CD4-positive, alpha-beta T cell treated with Interleukin-12 subunit alpha and Interleukin-12 subunit beta, for 1 hour (primary cell): ENCODE data around the gene ZNF213.
"Not testable (repeated sequence)": the region's sequence is repeated elsewhere in the genome, so short reads cannot be mapped to it uniquely, and the experiment has no call there.

Source experiments
- DNase-seq: peaks from one replicate; pipeline ENCODE4 v3.0.0-alpha.2; 2020

ZNF213 gene

GRCh38 chr16:3133844-3134243 is 985 bp upstream of the ZNF213 start:
- DNase-seq, result no peak

GRCh38 chr16:3135126-3135715 is 392 bp downstream of the ZNF213 start:
- DNase-seq, result no peak

DNA sequence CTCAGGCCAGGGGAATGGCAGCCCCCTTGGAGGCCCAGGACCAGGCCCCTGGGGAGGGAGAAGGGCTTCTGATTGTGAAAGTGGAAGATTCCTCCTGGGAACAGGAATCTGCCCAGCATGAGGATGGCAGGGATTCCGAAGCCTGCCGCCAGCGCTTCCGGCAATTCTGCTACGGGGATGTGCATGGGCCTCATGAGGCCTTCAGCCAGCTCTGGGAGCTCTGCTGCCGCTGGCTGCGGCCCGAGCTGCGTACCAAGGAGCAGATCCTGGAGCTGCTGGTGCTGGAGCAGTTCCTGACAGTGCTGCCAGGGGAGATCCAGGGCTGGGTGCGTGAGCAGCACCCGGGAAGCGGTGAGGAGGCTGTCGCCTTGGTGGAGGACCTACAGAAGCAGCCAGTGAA is 2.4 kb downstream of the ZNF213 start:
- DNase-seq, result no peak

DNA sequence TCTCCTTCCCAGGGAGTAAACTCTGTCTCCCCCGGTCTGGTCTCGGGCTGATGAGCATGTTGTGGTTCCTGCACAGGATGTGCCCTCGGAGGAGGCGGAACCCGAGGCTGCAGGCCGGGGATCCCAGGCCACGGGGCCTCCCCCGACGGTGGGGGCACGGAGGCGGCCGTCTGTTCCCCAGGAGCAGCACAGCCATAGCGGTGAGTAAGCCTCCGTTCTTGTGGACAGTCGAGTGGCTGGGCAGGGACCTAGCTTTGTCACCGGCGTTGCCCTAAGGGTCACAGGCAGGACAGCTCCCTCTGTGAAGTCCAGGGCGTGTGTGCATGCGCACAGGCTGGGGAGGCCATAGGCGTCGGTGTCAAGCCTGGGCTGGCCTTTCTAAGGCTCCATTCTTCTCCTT is 3.5 kb downstream of the ZNF213 start:
- no peak for DNase-seq

GRCh38 chr16:3138823-3139426 is 4.1 kb downstream of the ZNF213 start:
- no peak for DNase-seq

- DNase-seq, result not testable (repeated sequence)
Measured at GRCh38 chr16:3139561-3139960, 4.7 kb downstream of the ZNF213 start.

DNA sequence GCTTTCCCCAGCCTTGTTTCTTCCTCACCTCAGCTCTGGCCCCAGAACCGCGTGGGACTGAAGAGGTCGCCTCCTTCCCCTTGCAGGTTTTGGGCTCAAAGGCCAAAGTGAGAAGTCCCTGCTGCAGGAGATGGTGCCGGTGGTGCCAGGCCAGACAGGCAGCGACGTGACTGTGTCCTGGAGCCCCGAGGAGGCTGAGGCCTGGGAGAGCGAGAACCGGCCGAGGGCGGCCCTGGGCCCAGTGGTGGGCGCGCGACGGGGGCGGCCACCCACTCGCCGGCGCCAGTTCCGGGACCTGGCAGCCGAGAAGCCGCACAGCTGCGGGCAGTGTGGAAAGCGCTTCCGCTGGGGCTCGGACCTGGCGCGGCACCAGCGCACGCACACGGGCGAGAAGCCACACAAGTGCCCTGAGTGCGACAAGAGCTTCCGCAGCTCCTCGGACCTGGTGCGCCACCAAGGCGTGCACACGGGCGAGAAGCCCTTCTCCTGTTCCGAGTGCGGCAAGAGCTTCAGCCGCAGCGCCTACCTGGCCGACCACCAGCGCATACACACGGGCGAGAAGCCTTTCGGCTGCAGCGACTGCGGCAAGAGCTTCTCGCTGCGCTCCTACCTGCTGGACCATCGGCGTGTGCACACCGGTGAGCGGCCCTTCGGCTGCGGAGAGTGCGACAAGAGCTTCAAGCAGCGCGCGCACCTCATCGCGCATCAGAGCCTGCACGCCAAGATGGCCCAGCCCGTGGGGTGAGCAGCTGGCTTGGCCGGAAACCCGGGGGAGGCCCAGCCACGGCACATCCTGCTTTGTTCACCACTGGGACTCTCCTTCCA is 6.0 kb downstream of the ZNF213 start:
- DNase-seq, result no peak

DNA sequence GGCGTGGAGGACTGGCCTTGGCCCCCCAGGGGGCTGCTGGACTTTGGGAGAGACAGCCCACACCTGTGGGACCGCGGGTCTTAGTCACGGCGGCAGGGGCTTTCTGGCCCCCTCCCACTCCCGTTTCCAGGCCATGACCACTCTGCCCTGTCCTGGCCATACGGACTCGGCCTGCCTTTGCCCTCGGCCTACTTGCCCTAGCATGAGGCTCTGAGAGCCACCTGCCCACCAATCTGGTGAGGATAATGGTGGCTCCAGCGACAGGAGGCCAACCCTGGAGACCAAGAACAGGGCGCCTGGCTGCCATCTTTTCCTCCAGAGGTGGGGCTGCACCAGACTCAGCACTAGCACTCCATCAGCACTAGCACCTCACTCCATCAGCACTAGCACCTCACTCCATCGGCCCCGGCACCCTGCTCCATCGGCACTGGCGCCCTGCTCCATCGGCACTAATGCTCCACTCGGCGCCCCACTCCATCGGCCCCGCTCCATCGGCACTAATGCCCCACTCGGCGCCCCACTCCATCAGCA is 7.0 kb downstream of the ZNF213 start:
- DNase-seq, result no peak

DNA sequence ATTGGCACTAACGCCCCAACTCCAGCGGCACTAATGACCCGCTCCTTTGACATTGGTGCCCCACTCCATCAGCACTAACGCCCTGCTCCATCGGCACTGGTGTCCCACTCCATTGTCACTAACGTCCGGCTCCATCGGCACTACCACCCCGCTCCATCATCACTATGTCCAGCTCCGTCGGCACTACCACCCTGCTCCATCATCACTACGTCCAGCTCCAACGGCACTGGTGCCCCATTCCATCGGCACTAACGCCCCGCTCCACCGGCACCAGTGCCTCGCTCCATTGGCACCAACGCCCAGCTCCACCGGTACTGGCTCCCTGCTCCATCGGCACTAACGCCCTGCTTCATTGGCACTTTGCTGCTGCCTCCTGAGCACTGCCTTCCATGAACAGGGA is 7.5 kb downstream of the ZNF213 start:
- DNase-seq, result no peak

- no peak for DNase-seq
Measured at GRCh38 chr16:3142770-3143169, 7.9 kb downstream of the ZNF213 start.

DNA sequence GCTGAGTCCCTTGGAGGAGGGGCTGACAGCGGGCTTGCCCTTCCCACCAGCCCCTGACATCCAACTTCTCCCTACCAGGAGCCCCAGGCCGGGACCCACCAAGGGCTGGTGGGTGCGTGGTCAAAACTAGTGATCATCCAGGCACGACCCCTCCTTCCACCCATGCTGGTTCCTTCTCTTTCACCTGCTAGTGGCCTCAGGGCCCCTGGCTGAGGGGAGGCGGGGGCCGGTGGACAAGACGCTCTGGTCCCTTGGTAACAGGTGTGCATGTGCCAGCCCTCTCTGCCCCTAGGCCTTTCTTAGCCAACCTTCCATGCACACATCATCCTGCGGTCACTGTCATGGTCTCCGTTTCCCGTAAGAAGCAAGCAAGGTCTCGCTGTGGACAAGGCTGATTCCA is 8.4 kb downstream of the ZNF213 start:
- no peak for DNase-seq

GRCh38 chr16:3143598-3144320 is 8.9 kb downstream of the ZNF213 start:
- DNase-seq, result no peak

GRCh38 chr16:3144321-3144983 is 9.6 kb downstream of the ZNF213 start:
- DNase-seq, result no peak

DNA sequence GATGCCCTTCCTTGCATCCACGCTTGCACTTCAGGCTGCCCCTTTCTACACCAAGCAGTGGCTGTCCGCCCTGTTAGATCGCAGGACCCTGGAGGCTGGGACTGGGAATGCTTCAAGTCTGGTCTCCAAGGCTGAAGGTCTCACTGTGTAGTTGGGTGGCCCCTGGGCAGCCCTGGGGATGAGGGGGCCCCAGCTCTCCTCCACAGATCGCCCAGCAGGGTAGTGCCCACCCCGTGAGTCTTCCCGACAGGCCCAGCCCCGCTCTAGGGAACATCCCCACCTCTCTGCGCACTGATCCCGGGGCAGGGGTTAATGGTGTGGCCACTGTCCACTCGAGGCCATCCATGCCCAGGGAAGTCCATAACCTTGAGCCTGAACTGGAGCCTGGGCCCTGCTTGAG is 10.3 kb downstream of the ZNF213 start:
- DNase-seq, result no peak

DNA sequence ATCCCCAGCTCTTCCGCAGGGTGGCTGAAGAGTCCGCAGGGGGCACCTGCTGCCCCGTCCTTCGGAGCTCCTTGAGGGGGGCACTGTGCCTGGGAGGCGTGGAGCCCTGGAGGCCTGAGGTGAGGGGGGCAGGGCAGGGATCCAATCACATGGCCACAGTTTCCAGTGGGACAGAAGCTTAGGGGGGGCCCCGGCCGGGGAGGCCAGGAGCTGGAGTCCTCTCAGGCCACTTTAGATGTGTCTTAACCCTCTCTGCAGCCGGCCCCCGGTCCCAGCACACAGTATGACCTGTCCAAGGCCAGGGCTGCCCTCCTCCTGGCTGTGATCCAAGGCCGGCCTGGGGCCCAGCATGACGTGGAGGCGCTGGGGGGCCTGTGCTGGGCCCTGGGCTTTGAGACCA is 10.8 kb downstream of the ZNF213 start:
- DNase-seq, result no peak

- no peak for DNase-seq
Measured at GRCh38 chr16:3147046-3147756, 12.4 kb downstream of the ZNF213 start.

DNA sequence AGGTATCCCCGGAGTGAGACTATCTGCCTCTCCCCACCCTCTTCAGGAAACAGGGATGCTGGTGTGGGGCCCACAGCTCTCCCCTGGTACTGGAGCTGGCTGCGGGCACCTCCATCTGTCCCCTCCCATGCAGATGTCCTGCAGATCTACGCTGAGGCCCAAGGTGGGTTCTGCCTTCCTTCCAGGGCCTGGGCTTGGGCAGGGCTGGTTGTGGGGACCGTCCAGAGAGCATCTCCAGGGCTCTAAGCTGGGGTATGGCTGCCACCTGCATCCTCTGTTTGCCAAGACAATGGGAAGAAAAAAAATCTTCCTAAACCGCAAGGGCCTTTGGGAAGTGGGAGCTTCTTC is 12.9 kb downstream of the ZNF213 start:
- no peak for DNase-seq

DNA sequence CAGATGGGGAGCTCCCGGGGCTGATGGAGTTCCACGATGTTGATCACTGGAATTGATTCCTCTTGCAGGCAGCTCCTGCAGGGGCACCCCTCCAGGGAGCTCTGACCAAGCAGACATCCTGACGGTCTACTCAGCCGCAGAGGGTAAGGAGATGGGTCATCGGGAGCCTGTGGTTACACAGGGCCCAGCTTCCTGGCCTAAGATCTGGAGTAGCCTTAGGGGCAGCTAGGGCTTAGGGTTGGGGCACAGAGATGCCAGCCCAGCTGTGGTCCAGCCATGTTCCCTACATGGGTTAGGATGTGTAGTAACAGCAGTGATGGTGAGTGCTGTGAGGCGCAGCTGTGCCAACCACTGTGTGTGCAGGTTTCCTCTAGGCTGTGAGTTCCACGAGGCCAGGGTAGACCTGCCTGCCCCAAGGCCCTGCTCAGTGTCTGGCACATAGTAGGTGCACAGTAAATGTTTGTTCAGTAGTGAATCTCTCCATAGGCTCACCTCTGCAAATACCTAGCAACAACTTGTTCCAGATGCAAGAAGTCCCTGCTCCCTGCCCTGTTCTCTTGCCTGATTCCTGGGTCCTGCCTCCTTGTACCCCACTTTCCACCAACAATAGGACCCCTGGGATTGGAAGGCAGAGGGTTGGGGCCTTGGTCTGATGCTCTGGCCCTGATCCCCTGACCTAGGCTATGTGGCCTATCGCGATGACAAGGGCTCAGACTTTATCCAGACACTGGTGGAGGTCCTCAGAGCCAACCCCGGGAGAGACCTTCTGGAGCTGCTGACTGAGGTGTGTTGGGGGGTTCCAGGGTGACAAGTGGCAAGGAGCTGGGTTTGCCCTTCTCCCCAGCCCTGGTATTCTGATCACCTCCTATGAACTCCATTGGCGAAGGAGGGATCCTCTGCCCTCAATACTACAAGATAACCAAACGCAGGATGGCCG is 13.7 kb downstream of the ZNF213 start:
- DNase-seq, result no peak

DNA sequence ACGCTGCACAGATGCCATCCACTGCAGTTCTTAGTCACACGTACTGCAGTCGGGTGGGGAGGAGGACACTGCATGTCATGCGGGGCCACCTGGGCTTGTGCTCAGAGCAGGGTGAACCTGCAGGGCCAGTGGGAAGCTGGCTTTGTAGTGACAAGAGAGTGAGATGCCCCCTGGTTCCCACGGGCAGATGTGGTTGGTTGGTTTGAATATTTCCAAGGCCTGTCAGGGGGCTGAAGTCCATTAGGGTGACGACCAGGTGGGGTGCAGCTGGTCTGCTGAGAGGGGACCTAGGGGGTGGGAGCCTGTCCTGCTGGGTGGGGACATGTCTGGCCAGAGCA is 14.3 kb downstream of the ZNF213 start:
- DNase-seq, result no peak

- peak; percentile 55 for DNase-seq
Measured at GRCh38 chr16:3149630-3150345, 15.0 kb downstream of the ZNF213 start.
